Transverse colon (tissue), 4 donors: ENCODE measurements around the gene ZNF74. TPM values are rescaled to one million over a fixed set of nuclear protein-coding genes. Genes with fewer than 3 reads are reported as not detected.

Experiments used
- DNase-seq: peaks from one replicate; pipeline ENCODE4 v3.0.0-alpha.2; 2019
- H3K27ac ChIP-seq, 4 donors: fragments of 200-600 bp; sonication (generic); 2 replicates each; pipeline ENCODE4 v1.5.1; 2016 to 2018; ENCODE audit warnings: inconsistent platforms in 4 of 4
- H3K27me3 ChIP-seq: fragments of 200-600 bp; sonication (generic); 2 replicates; pipeline ENCODE4 v1.5.1; 2017; ENCODE audit warnings: inconsistent platforms
- H3K36me3 ChIP-seq, 4 donors: fragments of 200-600 bp; sonication (generic); 2 replicates each; pipeline ENCODE4 v1.5.1; 2017 to 2019; ENCODE audit warnings: inconsistent platforms in 4 of 4
- H3K4me1 ChIP-seq, 4 donors: fragments of 200-600 bp; sonication (generic); 2 replicates each; pipeline ENCODE4 v1.5.1; 2017 to 2020; ENCODE audit warnings: inconsistent platforms in 4 of 4
- H3K4me3 ChIP-seq, 4 donors: fragments of 200-600 bp; sonication (generic); 1 replicate in 1 of 4; 2 replicates in 3 of 4; pipeline versions ENCODE4 v1.5.1 to v1.6.1; 2017 to 2019; ENCODE audit warnings: inconsistent platforms in 4 of 4
- H3K9me3 ChIP-seq, 2 donors: fragments of 200-600 bp; sonication (generic); 2 replicates each; pipeline ENCODE4 v1.5.1; 2017 to 2019; ENCODE audit warnings: inconsistent platforms in 2 of 2
- EP300 ChIP-seq: sonication (generic); formaldehyde crosslinking; IDR thresholded peaks from one replicate; pipeline ENCODE4 v1.6.1; 2017; ENCODE audit warnings: antibody characterized with exemption, low read depth
- POLR2A ChIP-seq: fragments of 450-650 bp; IDR thresholded peaks from one replicate; pipeline ENCODE4 v1.6.1; 2016; ENCODE audit warnings: antibody characterized with exemption, mild to moderate bottlenecking, moderate library complexity
- POLR2AphosphoS5 ChIP-seq, 3 donors: sonication (generic); formaldehyde crosslinking; IDR thresholded peaks; one replicate each; pipeline ENCODE4 v1.6.1; 2016; ENCODE audit warnings: antibody characterized with exemption in 3 of 3
- WGBS, 2 donors: methylation state at CpG; one replicate each; pipeline ENCODE4 v1.1.5; 2018; ENCODE audit warnings: low coverage in 1 of 2; 5-methylcytosine and 5-hydroxymethylcytosine counted together
- in situ Hi-C, 4 donors: fragments of 200-750 bp; cut with MboI; loops; one replicate each; pipeline versions ENCODE4 v1.15.0 to v1.15.1; 2017; ENCODE audit warnings: low sequenced_read_pairs in 3 of 4, low pct_ligation_motif_present in 1 of 4, low pct_unique_long_range_greater_than_20kb in 1 of 4
- intact Hi-C: fragments of 100-400 bp; cut with DNase I; formaldehyde crosslinking; loops from one replicate; pipeline ENCODE4 v1.15.1; 2023; ENCODE audit warnings: low total_unique reads
- total RNA-seq, 4 donors: library from RNA; depleted of rRNA; stranded (reverse); fragments of >200 nt; gene quantifications; one replicate each; pipeline ENCODE4 v1.1.0, GENCODE V29; 2016
- TF ChIP-seq, protein P1 (sequence below), 5 experiments: fragments of 200-600 bp in 3 of 5; fragments of 450-650 bp in 2 of 5; sonication (generic) in 3 of 5; IDR thresholded peaks; 1 replicate in 2 of 5; 2 replicates in 3 of 5; pipeline ENCODE4 v1.5.1; 2016 to 2017; ENCODE audit warnings: antibody characterized with exemption in 5 of 5, inconsistent platforms in 3 of 5, mild to moderate bottlenecking in 2 of 5, moderate library complexity in 1 of 5

Gene ZNF74
- total RNA-seq, 4 donors from 2014 or later = 1.9 to 11.5 (median 6.6) TPM

DNA sequence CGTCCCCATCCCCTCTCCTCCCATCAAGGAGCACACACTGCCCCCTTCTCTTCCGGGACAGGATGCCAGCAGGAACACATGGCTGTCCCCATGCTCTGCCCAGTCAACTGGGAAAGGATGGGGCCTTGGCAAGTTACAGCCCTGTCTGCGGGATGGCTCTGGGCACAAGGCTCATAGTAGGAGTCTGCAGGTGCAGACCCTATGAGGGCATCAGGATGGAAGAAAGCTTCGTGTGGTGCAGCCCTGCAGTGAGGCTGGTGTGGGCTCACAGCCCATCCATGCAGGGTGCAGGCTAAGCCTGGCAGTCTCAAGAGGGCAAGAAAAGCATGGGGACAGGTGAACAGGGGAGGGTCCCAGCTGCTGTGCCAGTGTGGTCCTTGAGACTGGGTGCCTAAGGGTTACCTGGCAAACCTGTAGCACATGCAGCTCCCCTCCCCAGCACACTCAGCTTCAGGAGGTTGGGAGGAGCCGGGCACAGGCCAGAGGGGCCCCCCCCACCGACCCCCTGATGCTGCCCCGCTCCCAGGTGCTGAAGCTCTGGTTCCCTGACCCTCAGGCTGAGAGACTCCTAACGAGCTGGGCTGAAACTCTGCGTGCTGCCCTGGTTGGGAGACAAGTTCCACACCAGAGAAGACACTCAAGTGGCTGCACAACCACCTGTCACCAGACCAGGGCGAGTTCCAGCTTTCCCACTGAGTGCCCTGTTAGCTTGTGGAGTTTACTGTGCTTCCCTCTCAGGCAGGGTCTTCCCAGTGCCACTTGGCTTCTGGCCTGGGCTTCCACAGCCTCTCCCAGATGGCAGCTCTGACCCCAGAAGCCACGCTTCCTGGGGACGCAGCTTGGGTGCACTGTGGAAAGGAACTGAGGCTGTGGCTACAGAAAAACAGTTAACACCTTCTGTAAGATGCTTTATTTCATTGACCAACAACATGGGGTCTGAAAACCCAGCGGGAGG lies 47.0 kb downstream of the ZNF74 start:
- in situ Hi-C loops = no loop called here
- intact Hi-C loops = no loop called here
- peaks cover 28% of the 10 kb centered on the region for H3K27me3 ChIP-seq
- no peak for TF ChIP-seq POLR2A
- TF ChIP-seq, protein P1, sequence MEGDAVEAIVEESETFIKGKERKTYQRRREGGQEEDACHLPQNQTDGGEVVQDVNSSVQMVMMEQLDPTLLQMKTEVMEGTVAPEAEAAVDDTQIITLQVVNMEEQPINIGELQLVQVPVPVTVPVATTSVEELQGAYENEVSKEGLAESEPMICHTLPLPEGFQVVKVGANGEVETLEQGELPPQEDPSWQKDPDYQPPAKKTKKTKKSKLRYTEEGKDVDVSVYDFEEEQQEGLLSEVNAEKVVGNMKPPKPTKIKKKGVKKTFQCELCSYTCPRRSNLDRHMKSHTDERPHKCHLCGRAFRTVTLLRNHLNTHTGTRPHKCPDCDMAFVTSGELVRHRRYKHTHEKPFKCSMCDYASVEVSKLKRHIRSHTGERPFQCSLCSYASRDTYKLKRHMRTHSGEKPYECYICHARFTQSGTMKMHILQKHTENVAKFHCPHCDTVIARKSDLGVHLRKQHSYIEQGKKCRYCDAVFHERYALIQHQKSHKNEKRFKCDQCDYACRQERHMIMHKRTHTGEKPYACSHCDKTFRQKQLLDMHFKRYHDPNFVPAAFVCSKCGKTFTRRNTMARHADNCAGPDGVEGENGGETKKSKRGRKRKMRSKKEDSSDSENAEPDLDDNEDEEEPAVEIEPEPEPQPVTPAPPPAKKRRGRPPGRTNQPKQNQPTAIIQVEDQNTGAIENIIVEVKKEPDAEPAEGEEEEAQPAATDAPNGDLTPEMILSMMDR (IDR thresholded peaks at IDR 0.05) = no peak
- TF ChIP-seq POLR2AphosphoS5 (IDR thresholded peaks at IDR 0.05) = no peak
- 76% methylated on average over 13 of the region's 13 CpGs; no CpG with 5 or more reads in 1 of the 2 donors for WGBS, 2 donors
- no peak overlapping the region for H3K27ac ChIP-seq
- H3K4me1 ChIP-seq = peaks cover 2 to 27% (median 19%) of the 10 kb centered on the region in 4 donors
- H3K36me3 ChIP-seq = peaks cover 0 to 4% (median 0%) of the 10 kb centered on the region in 4 donors
- H3K4me3 ChIP-seq = no peak overlapping the region
- H3K9me3 ChIP-seq = no peaks in the 10 kb centered on the region
- no peak for DNase-seq

DNA sequence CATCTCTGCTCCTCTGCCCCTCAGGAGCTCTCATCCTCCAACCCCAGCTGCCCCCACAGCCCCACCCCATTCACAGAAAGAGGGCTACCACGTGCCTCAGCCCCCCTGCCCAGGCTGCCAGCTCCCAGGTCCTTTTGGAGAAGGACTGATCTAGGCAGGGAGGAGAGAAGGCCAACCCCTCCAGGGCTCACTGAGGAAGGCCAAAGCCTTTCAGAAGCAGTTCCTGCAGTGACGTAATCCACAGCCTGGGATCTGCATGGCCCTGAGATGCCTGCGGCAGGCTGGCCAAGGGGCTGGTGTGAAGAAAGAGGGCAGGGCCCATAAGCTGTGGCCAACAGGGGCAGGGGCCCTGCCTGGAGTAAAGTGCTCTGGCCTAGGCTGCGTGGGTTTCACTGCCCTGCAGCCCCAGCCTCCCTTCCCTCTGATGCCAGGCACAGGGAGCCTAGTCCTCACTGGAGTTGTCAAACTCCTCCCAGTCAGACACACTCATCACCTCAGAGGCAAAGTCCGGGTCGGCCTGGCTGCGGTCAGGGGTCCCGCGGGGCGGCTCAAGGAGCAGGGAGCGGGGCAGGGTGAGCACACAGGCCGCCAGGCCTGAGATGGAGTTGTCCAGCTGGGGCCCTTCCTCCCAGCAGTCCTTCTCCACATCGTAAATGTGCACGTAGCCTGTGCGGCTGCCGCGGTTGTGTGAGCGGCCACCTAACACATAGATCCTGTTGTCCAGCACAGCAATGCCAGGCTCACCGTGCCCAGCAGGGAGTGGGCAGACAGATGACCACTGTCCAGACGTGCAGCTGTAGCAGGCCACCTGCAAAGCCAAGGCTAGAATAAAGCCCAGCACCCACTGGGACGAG lies 47.9 kb downstream of the ZNF74 start:
- no peaks in the 10 kb centered on the region for H3K9me3 ChIP-seq
- peak overlapping the region in 2 of 4 donors; percentile 6 to 25 for H3K27ac ChIP-seq
- peaks cover 0 to 18% (median 10%) of the 10 kb centered on the region in 4 donors for H3K4me1 ChIP-seq
- no peak for TF ChIP-seq POLR2A
- TF ChIP-seq, protein P1 (IDR thresholded peaks at IDR 0.05) = no peak
- no peak for TF ChIP-seq EP300
- no peak for TF ChIP-seq POLR2AphosphoS5 (IDR thresholded peaks at IDR 0.05)
- H3K36me3 ChIP-seq = peaks cover 0 to 4% (median 0%) of the 10 kb centered on the region in 4 donors
- intact Hi-C loops = no loop called here
- no peak for DNase-seq
- WGBS, 2 donors = 77% methylated on average over 16 of the region's 21 CpGs; no CpG with 5 or more reads in 1 of the 2 donors
- H3K4me3 ChIP-seq = no peak overlapping the region
- in situ Hi-C loops = no loop called here
- H3K27me3 ChIP-seq = peaks cover 19% of the 10 kb centered on the region

DNA sequence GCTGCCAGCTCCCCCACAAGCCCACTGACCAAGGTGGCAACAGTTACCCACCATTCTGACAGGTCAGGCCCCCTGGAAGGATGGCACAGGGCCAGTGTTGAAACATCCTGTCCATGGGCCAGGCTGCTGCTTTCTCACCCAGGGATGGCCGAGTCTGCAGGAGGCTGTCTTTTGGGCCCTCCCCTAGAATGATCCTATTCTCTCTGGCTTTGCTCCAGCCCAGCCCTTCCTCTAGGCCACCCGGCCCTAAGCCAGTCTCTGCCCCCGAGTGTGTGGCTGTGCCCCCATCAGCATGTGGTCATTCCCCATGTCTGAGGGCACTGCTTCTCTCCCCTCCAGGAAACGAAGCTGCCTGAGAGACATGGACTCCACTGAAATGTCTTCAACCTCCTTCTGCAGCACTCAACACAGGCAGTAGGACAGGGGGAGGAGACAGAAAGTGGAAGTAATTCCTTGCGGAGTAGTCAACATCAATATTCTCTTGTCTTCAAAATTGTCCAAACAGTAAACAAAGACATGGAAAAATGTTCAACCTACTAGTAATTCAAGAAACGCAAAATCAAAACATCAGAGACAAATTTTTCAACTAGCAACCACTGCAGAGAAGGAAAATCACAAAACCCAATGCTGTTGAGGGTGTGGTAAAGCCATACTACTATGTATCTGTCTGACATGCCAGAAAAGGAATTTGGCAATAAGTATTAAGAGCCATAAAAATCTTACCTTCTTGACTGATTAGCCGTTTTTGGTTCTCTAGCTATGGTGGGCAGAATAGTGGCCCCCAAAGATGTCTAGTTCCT lies 48.7 kb downstream of the ZNF74 start:
- WGBS, 2 donors = 71 to 83% methylated on average over 3 to 7 of the region's 7 CpGs
- in situ Hi-C loops = no loop called here
- Histone ChIP-seq H3K27ac (no peak overlapping the region), H3K4me3 (no peak overlapping the region), H3K9me3 (no peaks in the 10 kb centered on the region), H3K36me3 (peaks cover 0 to 4% (median 0%) of the 10 kb centered on the region in 4 donors), H3K4me1 (peaks cover 0 to 12% (median 4%) of the 10 kb centered on the region in 4 donors), H3K27me3 (peaks cover 12% of the 10 kb centered on the region)
- no peak for DNase-seq
- TF ChIP-seq POLR2A (no peak), EP300 (no peak), POLR2AphosphoS5 (IDR thresholded peaks at IDR 0.05) (no peak)
- TF ChIP-seq, protein P1 (IDR thresholded peaks at IDR 0.05) = no peak
- intact Hi-C loops = no loop called here
